ENCODE results near the gene VCAN.

DNA sequence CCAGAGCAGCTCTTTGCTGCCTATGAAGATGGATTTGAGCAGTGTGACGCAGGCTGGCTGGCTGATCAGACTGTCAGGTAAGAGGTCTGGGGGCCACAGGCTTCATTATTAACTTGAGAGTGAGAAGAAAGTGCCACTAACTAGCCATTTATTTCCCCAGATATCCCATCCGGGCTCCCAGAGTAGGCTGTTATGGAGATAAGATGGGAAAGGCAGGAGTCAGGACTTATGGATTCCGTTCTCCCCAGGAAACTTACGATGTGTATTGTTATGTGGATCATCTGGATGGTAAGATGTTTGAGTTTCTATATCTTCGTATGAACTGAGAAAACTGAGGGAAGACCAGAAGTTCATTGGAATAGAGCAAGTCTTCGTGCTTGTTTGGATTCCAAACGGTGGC lies 22.1 kb downstream of the VCAN start:
- TF ChIP-seq POLR2A (IDR thresholded peaks at IDR 0.05; ENCODE audit: low read length) (no peak), GATA1 (IDR thresholded peaks at IDR 0.05; ENCODE audit: low read depth, low read length) (no peak)

Measured in erythroblast (primary cell).